Lower lobe of right lung (tissue), 2 donors: ENCODE data around the gene TENM3. TPM values are rescaled to one million over a fixed set of nuclear protein-coding genes. Genes with fewer than 3 reads are reported as not detected.

Experiments
- ATAC-seq, 2 donors: fragments of 200-7000 bp; cut with Tn5 transposase; one replicate each; pipeline ENCODE4 v1.9.1; 2020 to 2022; ENCODE audit warnings: mild to moderate bottlenecking in 2 of 2, moderate library complexity in 2 of 2
- DNase-seq: peaks from one replicate; pipeline ENCODE4 v3.0.0-alpha.2; 2020
- H3K27ac ChIP-seq: fragments of 200-600 bp; one replicate; pipeline ENCODE4 v1.8.0; 2022
- H3K27me3 ChIP-seq: fragments of 200-600 bp; one replicate; pipeline ENCODE4 v1.8.0; 2022; ENCODE audit warnings: low read depth
- H3K36me3 ChIP-seq: fragments of 200-600 bp; one replicate; pipeline ENCODE4 v1.8.0; 2022; ENCODE audit warnings: mild to moderate bottlenecking
- H3K4me1 ChIP-seq: fragments of 200-600 bp; one replicate; pipeline ENCODE4 v1.8.0; 2022
- H3K4me3 ChIP-seq: fragments of 200-600 bp; one replicate; pipeline ENCODE4 v1.8.0; 2022; ENCODE audit warnings: mild to moderate bottlenecking
- H3K9me3 ChIP-seq: fragments of 200-600 bp; one replicate; pipeline ENCODE4 v1.8.0; 2022
- CTCF ChIP-seq: fragments of 200-600 bp; IDR thresholded peaks from one replicate; pipeline ENCODE4 v1.8.0; 2022; ENCODE audit warnings: antibody characterized with exemption, mild to moderate bottlenecking
- intact Hi-C: fragments of 100-400 bp; cut with DNase I; formaldehyde crosslinking; loops from one replicate; pipeline ENCODE4 v1.11.0; 2022
- total RNA-seq: library from RNA; stranded (reverse); fragmentation: NEBNext Ultra II Directional; extraction: Animal tissue kit (Norgen Biotek cat#: 25700); gene quantifications from one replicate; pipeline ENCODE4 v1.2.1, GENCODE V29; 2021
- donor health status: DM: no; HTN: yes; CAD: no; lungs with severe emphysema.

Gene TENM3
- total RNA-seq, 1 donor from 2014 or later: 1.9 TPM

- no peak for TF ChIP-seq CTCF
- Histone ChIP-seq H3K9me3 (no peaks in the 10 kb centered on the region), H3K27ac (no peak overlapping the region), H3K4me1 (no peaks in the 10 kb centered on the region), H3K4me3 (peak overlapping the region; percentile 4), H3K36me3 (no peaks in the 10 kb centered on the region), H3K27me3 (no peaks in the 10 kb centered on the region)
- intact Hi-C loops: no loop called here
- ATAC-seq (no peak), DNase-seq (no peak)
Measured at GRCh38 chr4:182492423-182492822, 249.2 kb downstream of the TENM3 start.

- Histone ChIP-seq H3K27me3 (no peaks in the 10 kb centered on the region), H3K4me1 (no peaks in the 10 kb centered on the region), H3K27ac (no peak overlapping the region), H3K36me3 (no peaks in the 10 kb centered on the region), H3K9me3 (no peaks in the 10 kb centered on the region), H3K4me3 (no peak overlapping the region)
- TF ChIP-seq CTCF: no peak
- intact Hi-C loops: no loop called here
- no peak for ATAC-seq
- no peak for DNase-seq
Measured at GRCh38 chr4:182493377-182493776, 250.2 kb downstream of the TENM3 start.

GRCh38 chr4:182494103-182494502 is 250.9 kb downstream of the TENM3 start:
- Histone ChIP-seq H3K4me3 (no peak overlapping the region), H3K27ac (no peak overlapping the region), H3K9me3 (no peaks in the 10 kb centered on the region), H3K4me1 (no peaks in the 10 kb centered on the region), H3K27me3 (no peaks in the 10 kb centered on the region), H3K36me3 (no peaks in the 10 kb centered on the region)
- no peak for TF ChIP-seq CTCF
- intact Hi-C loops: no loop called here
- ATAC-seq (no peak), DNase-seq (no peak)

GRCh38 chr4:182495031-182495430 is 251.8 kb downstream of the TENM3 start:
- Histone ChIP-seq H3K27me3 (no peaks in the 10 kb centered on the region), H3K9me3 (no peaks in the 10 kb centered on the region), H3K27ac (no peak overlapping the region), H3K36me3 (no peaks in the 10 kb centered on the region), H3K4me3 (no peak overlapping the region), H3K4me1 (no peaks in the 10 kb centered on the region)
- TF ChIP-seq CTCF: no peak
- intact Hi-C loops: no loop called here
- no peak for ATAC-seq
- DNase-seq: no peak

- Histone ChIP-seq H3K4me1 (no peaks in the 10 kb centered on the region), H3K27me3 (no peaks in the 10 kb centered on the region), H3K27ac (no peak overlapping the region), H3K36me3 (no peaks in the 10 kb centered on the region), H3K4me3 (no peak overlapping the region), H3K9me3 (no peaks in the 10 kb centered on the region)
- DNase-seq (no peak), ATAC-seq (no peak)
- intact Hi-C loops: no loop called here
- TF ChIP-seq CTCF: no peak
Measured at GRCh38 chr4:182495645-182496385, 252.6 kb downstream of the TENM3 start.
